ENCODE results near the gene SLC25A13.

Gene SLC25A13

DNA sequence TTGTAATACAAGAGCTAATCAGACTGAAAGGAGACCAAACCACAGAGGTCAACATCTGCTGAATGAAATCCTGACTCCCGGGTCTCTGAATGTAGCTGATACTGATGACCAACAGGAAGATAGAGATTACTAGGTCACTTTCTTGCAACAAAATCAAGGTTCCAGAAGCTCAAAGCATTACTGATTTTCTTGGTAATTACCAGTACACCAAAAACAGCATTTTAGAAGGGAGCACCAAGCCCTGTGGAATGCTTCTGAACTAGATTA, 177.7 kb downstream of the SLC25A13 start:
- DNase-seq, result no peak

DNA sequence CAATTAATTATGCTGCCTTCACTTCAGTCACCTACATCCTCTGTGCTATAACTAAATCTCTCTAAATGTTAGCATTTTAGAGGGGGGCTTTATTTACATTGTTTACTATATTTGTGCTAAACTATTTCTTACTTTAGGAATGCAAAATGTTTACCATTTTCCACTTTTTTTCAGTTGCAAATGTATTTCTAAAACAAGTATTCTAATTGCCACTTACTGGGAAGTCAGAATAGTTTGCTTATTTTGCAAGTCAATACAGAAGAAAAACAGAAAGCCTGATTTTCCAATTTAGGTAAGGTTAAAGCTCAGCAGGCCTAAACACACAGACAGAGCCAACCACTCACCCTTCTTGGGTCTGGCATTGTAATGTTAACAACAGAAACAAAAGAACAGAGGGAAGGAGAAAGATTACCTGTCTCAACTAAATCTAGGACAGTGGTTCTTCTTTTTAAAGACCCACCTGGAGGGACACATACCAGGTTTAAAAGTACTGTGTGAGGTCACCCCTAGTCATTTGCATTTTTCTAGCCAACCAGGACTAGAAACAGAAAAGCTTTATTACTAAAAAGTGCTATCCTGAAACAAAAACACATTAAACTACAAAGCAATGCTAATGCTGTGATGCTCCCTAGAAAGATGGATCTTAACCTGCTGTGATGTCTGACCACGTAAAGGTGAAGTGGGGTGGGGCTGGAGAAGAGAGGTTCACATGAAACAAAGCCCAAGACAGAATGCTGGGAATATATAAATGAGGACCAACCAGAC, 178.2 kb downstream of the SLC25A13 start:
- no peak for DNase-seq

DNA sequence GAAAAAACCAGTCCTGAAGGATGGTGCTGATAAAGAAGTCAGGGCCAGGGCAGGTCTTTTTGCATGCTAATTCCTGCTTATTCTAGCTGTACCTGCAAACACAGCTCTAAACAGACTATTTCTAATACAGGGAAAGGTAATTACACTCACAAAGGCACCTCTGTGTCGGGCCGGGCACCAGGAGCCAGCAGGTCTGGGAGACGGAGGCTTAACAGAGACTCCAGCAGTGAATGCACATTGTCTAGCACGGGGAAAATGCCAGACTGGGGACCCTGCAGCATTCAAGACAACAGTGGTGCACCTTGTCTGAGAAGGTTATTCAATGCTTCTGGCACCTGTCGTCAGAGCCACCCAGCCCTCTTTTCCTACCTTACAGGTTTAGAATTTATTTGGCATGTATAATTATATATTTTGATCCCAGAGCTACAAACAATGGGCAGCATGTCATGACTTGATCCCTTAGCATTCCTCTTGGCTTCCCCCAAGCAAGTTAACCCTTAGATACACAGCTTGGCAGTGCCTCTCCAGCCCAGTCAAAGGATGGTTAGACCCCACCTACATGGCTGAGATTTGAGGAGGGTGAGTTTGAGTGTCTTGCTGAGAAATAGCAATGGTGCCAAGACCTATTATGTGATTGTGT, 185.2 kb downstream of the SLC25A13 start:
- no peak for DNase-seq

DNA sequence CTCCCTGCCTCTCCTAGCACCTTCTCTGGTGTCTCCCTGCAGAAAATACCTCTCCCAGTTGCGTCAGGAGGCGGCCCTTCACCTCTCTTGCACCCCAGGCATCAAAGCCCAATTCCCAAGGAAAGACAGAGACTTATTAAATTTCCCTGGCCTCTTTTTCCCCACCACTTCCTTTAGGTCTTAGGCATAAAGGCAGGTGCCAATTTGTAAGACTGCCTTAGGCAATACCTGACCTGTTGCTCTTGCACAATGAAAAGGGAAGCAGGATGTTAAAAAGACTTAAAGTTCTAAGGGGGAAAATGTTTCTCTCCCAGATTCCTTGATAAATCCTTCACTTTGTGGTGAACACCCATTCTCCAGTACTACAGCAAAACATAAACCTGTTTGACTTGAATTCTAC, 186.7 kb downstream of the SLC25A13 start:
- DNase-seq, result no peak

DNA sequence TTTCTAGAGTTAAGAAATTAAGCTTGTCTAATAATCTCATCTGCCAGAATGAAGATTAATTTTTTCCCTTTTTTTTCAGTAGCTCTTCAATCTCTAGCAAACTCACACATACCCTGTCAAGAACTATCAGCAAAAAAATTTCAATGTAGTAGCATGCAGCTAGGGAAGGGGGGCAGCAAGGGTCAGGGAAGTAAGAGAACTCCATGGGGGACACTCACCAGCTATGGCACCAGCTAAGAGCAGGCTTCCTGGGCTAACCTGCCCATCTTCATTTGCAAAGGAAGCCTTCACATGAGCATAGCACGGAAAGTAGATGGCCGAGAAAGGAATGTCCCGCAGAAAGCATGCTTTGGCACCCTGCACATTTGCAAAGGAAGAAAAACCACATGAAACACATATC, 190.4 kb downstream of the SLC25A13 start:
- no peak for DNase-seq

DNA sequence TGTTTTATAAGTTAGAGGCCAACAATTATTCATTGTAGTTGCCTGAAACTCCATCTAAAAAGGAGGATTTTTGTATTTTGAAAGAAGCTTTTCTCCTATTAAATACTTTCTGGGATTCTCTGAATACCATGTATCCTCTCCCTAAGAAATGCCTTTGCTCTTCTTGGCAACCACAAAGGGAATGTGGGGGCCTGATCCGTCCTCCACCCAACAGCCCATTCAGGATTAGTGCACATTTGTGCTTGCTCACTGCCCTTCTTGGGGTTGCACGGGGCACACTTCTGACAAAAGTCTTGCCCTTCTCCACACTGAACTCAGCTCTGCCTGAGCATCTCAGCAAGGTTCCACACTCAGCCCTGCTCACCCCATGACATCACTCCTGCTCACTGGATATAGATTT, 194.2 kb downstream of the SLC25A13 start:
- no peak for DNase-seq

DNA sequence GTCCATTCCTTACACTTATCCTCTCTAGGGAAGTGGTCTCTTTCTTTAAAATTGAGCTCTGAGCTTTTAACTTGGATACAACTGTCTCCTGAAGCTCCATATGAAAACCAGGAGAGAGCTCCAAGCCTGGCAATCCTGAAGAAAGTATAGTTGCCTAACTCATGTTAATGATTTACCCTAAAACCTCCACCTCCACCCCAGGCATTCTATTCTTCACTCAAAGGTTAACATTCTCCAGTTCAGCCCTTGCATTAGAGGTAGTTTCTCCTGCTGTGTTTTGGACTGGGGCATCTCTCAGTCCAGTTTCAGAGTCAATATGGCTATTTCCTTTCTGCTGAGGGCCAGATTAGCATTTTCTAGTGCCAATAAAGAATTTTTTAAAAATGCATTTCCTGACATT, 195.5 kb downstream of the SLC25A13 start:
- DNase-seq, result no peak

DNA sequence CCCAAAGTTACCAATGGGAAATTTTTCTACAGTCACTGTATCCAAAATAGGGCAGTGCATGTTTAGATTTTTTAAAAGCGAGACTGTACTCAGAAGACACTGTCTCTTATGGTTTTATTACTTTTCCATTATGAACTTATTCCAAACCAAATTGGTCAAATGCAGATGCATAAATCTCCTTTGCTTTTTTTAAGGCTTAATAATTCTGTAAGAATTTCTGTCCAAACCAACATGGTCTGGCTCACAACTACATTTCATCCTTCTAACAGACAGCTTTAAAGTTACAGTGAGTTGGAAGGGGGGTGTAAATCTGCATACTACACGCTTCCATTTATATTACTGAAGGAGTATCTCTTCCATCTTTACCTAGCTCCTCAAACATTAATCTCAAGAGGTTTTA, 199.2 kb downstream of the SLC25A13 start:
- no peak for DNase-seq

DNA sequence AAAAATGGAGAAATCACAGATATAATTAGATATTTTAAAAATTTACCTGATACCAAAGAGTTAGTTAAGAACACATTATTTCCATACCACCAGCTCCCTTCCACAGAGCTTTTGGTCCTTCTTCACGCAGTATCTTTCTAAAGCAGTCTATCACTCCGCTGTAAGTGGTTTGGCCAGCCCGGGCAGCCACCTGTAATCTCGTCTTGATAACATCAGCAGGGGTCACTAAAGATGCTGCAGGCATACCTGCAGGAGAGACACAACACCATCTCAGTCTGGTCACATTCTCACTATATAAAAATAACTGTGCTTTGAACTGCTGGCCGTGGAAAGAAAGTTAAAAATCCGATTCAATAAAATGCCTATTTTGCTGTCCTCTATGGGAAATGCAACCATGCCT, 200.1 kb downstream of the SLC25A13 start:
- DNase-seq, result no peak

DNA sequence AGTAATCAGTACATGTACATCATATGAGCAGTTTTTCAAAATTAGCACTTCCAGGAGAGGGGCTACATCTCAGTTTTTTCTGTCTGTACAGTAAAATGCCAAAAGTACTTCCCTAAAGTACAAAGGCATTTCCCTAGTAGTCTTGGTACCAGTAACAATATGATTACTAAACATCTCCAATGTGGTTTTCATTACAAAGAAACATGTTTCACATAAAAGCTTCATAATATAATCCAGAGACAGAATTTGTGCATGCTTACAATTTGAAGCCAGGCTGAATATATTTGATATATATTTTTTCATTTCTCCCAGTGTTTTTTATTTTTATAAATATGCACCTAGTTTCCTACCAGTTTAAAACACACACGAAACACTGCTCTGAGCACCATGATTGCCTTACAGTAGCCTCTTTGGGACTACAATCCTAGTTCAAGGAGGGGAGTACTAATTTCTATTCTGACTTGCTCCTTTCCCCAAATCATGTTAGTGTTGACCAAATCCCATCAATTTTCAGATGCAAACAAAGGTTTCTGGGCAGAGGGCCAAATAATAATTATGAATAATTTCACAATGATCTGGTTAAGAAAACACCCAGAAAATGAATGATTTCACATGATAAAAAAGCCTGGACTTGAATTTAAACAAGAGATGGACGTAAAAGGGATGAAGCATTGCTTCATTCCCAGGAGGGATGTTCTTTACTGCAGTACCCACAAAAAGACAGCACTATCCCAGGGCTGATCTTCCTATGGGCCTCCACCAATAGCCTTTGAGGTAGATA, 201.3 kb downstream of the SLC25A13 start:
- no peak for DNase-seq

DNA sequence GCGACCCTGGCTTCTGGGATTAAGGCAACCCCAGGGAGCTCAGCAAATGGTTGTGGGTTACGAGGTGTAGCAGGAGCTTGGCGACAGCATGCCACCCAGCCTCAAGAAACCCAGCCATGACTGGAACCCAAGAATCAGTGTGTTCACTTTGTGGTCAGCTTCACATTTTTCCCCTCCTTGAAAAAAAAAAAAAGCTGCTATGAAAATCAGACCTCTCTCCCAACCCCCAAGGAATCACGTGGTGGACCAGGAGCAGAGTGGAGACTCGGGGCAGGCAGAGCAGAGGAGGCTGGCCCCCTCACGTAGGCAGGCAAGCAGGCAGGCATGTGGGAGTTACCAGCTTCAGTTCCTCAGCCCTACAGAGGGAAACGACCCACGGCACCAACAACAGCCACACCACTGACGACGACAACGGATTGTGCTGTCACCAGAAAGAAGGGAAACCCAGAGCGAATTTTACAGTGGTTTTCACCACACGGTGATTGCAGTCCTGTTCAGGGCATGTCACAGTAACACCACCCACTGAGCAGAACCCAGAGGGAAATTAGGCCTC, 203.4 kb downstream of the SLC25A13 start:
- no peak for DNase-seq

DNA sequence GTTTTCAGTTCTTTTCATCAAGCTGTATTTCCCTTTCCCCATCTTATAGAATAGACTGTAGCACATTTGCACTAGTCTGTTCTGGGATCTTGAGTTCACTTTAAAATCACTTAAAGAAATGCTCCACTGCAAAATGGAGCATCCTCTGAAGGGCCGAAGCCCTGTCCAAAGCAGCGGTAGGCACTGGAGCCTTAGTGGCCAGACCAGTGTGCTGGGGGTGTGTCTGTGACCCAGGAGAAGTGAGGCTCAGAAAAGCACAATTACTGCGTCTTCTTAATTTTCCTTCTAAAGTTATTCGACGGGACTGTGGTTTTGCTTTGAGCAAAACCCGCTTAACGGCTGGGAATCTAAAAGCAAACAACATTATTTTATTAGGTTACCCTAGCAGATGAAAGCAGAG, 205.7 kb downstream of the SLC25A13 start:
- no peak for DNase-seq

DNA sequence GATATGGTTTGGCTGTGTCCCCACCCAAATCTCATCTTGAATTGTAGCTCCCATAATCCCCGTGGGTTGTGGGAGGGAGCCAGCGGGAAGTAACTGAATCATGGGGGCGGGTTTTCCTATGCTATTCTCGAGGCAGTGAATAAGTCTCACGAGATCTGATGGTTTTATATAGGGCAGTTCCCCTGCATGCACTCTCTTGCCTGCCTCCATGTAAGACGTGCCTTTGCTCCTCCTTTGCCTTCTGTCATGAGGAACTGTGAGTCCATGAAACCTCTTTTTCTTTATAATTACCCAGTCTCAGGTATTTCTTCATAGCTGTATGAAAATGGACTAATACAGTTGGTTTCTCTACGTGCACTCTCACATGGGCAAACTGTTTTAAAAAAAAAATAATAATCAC, 207.7 kb downstream of the SLC25A13 start:
- DNase-seq, result no peak

DNA sequence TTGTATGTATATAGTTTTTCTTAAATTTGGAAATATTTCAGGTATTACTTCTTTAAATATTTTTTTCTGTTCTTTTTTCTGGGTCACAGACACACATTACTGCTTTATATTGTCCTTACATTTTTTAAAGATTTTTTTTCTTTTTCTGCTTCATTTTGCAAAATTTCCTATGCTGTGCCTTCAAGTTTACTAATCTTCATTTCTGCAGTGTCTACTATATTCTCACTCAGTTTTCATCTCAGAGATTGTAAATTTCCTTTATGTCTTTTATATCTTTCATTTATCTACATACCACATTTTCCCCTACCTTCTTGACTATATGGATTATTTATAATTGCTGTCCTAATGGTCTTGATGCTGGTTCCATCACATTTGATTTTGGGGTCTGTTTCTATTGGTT, 210.5 kb downstream of the SLC25A13 start:
- no peak for DNase-seq

DNA sequence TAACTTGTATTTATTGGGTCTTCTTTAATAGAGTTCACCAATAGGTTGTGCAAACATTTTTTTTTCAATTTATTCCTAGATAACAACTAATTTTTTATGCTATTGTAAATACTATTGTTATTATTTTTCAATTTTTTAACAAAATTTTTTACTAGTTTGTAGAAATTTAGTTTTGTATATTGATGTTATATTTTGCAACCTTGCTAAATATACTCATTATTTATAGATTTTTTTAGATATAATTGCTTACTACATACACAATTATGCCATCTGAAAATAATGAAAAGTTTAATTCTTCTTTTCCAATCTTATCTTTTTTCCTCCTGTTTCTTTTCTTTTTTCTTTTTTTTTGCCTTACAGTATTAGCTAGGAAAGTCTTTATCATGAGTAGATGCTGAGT, 216.9 kb downstream of the SLC25A13 start:
- DNase-seq, result no peak

DNA sequence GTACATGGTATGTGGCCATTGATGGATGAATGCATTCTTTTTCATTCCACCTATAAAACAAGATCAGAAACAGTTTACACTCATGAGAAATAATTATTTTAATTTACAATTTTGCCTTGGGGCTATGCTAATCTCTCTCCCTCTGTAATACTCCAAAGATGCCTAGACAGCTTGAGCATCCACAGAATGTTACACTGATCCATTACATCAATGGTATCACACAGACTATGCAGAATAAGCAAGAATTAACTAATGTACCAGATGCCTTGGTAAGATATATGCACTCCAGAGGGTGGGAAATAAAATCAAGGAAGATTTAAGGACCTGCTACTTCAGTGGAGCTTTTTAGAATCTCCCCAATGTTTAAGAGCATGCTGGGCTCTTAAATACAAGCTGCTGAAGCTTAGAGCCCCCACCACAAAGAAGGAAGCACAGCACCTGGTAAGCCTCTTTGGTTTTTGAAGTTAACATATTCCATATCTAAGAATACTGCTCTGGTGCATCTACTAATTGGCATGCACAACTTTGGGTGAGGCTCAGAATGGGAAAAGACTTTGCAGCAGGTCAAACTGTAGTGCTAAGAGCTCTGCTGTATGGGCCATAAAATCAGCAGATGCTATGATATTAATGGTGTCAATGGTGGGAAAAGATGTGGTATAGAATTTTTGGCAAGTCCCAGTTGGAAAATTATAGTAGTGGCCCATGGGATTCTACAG, 219.6 kb downstream of the SLC25A13 start:
- DNase-seq, result no peak

DNA sequence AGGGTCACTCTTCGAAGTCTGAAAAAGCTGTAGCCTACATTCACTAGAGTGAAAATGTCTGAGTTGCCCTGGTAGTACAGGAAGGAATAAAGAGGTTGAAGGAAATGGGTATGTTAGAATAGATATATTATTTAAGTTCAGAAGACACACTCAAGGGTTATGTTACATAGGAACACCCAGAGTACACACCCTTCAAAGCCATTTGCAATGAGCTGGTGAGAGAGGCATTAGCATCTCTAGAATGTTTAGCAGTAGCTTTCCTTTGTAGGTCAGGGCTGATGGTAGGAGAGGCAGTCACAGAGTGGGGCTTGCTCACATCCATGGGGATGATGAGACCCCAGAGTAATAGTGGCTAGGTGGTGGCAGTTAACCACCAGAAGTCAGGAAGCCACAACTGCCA, 221.2 kb downstream of the SLC25A13 start:
- no peak for DNase-seq

DNA sequence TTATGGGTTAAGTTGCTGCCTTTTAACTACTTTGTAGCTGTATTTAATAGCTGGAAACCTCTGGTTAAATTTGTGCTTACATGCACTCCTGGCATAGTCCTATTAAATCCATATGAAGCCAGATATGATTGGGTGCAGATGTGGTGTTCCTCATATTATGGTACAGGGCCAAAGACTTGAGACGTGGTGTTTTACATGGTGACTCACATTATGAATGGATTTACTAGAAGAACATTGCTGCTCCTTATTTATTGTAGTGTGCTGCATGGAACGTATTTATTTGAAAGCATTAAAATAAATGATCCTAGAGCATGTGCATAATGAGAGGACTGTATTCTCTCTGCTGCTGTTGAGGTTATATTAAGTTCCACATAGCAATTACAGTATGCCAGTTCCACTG, 224.1 kb downstream of the SLC25A13 start:
- DNase-seq, result no peak

DNA sequence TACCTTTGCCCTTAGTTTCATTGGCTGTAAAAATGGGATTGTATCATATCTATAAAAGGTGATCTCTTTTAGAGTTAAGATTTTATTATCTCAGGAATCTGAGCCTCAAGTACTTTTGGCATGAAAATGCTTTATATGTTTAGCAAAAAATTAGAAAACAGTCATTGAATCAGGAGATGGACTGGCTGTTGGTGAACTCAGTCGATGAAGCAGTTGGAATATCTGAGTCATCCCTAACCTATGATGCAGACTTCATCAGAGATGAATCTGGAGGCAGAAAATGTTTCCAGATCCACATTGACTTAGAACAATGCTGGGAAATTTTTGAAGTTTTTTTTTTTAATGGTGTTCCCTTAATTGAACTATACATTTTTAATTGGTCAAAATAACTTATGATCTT, 228.5 kb downstream of the SLC25A13 start:
- no peak for DNase-seq

DNA sequence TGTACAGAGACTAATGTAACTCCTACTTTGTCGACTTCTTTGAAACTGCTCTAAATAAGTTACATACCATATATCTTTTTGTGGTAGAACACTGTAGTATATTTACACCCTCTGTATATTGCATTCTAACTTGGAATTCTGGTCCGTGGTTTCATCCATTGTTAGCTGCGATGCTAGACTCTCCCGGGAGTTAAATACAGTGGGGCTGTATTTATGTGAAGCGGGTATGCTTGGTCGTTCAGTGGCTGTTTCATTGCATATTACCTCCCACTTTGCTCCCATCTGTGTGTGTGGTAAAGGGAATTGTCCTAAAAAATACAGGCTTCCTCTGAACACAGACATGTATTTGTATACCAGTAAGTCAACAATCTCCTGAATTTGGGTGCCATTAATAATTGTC, 231.1 kb downstream of the SLC25A13 start:
- no peak for DNase-seq

DNA sequence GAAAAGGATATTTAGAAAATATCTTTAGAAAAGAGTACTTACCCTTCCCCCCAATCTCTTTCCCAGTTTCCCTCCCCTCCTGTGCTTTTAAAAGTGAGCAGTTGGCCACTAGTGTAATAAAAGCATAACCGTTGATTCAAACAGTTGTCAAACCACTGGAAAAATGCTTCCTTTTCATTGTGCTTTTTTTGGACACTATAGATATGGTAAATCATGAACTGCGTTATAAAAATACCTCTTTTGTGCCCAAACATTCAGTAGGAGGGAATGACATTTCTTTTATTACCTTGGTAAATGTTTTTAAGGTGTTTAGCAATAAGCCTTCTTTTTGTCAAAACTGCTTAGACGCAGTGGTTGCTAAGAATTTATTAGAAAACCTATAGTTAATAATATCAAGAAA, 232.4 kb downstream of the SLC25A13 start:
- DNase-seq, result no peak

DNA sequence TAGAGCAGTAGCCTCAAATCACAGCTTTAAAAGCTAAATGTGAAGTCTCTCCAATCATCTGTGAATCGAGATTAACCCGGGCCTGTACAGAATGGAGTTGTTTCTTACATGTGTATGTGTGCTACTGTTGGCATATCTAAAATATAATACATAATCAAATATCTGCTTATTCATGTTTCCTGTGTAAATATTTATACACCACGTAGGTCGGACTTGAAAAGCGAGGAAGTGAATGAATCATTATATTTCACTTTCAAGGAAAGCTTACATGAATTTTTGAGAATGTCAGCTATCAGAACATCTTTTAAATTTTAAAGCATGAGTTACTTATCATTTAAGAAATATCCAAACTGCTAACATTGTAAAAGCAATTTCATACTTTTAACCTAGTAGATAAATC, 233.3 kb downstream of the SLC25A13 start:
- DNase-seq, result no peak

DNA sequence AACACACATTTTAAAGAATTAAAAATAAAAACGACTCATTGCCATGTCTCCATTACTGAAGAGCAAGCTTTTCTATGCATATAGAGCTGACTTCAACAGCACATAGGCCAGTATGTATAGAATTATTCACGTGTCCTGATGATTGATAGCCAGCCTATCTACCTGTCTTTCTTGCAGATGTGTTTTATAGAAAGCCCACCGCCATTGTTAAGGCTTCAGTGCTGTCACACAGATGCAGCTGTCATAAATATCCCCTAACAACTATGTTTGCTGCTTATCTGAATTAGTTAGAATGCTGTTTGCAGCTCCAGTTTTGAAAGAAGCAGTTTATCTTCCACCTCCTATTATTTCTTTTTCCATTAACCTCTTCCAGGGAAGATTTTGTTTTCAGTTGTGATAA, 235.9 kb downstream of the SLC25A13 start:
- DNase-seq, result no peak

All from midbrain (tissue), 1 donor.